ENCODE measurements around the gene PKDCC.
"Not testable (repeated sequence)": the region's sequence is repeated elsewhere in the genome, so short reads cannot be mapped to it uniquely, and the experiment has no call there.

GRCh38 chr2:42065753-42066152 lies 17.9 kb downstream of the PKDCC start:
- TF ChIP-seq ZNF629 (CRISPR knock-in tag; conservative IDR thresholded peaks at IDR 0.05); NR2C2 (CRISPR knock-in tag; IDR thresholded peaks at IDR 0.05; ENCODE audit: borderline replicate concordance); SUZ12 (IDR thresholded peaks at IDR 0.05; ENCODE audit: low read depth, low read length); SP5 (CRISPR knock-in tag; IDR thresholded peaks at IDR 0.05; ENCODE audit: borderline replicate concordance, low read depth); CREM (IDR thresholded peaks at IDR 0.05); CREM (CRISPR knock-in tag; IDR thresholded peaks at IDR 0.05): not testable (repeated sequence)
- TF ChIP-seq, protein P1, sequence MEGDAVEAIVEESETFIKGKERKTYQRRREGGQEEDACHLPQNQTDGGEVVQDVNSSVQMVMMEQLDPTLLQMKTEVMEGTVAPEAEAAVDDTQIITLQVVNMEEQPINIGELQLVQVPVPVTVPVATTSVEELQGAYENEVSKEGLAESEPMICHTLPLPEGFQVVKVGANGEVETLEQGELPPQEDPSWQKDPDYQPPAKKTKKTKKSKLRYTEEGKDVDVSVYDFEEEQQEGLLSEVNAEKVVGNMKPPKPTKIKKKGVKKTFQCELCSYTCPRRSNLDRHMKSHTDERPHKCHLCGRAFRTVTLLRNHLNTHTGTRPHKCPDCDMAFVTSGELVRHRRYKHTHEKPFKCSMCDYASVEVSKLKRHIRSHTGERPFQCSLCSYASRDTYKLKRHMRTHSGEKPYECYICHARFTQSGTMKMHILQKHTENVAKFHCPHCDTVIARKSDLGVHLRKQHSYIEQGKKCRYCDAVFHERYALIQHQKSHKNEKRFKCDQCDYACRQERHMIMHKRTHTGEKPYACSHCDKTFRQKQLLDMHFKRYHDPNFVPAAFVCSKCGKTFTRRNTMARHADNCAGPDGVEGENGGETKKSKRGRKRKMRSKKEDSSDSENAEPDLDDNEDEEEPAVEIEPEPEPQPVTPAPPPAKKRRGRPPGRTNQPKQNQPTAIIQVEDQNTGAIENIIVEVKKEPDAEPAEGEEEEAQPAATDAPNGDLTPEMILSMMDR (CRISPR knock-in tag; IDR thresholded peaks at IDR 0.05), result not testable (repeated sequence)

Measured in HepG2 (cell line).